GM21529 (cell line): Measurements from ENCODE around the gene CELF2.
A peak's percentile ranks its signal among the peaks of the same experiment; 100 is the strongest.

Experiments
- ATAC-seq: cut with Tn5 transposase; IDR thresholded peaks from one replicate; pipeline ENCODE4 v1.9.1; 2021; ENCODE audit not compliant: unreplicated experiment

CELF2 gene

DNA sequence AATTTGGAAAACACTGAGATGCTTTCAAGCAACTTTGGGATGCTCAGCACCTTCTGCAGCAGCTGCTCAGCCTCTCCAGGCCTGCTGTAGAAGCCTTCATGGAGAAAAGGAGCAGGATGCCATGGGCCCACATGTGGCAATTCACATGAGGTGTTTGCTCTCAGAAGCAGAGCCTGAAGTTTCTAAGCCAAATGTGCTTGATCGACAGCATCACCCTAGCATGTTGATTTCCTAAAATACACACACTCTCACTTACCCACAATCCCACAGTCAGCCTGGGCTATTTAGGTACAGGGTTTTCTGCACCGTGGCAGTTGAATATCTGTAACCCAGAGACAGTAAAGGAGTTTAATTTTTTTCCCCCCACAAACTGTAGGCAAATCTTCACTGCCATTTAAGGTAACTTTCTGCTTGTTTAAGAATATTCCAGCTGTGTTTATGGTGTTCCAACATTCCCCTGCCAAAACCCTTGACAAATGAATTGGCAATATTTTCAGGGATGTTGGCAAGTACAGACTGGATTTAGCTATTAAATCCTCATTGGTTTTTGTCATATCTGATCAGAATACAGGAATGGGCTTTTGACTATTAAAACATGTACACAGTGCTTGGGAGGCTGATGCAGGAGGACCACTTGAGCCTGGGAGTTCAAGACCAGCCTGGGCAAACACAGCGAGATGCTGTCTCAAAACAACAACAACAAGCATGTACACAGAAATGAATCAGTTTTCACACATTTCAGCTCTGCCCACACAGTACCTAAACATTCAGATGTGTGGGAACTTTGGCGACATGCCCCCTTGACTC, 244.2 kb downstream of the CELF2 start:
- no peak for ATAC-seq

DNA sequence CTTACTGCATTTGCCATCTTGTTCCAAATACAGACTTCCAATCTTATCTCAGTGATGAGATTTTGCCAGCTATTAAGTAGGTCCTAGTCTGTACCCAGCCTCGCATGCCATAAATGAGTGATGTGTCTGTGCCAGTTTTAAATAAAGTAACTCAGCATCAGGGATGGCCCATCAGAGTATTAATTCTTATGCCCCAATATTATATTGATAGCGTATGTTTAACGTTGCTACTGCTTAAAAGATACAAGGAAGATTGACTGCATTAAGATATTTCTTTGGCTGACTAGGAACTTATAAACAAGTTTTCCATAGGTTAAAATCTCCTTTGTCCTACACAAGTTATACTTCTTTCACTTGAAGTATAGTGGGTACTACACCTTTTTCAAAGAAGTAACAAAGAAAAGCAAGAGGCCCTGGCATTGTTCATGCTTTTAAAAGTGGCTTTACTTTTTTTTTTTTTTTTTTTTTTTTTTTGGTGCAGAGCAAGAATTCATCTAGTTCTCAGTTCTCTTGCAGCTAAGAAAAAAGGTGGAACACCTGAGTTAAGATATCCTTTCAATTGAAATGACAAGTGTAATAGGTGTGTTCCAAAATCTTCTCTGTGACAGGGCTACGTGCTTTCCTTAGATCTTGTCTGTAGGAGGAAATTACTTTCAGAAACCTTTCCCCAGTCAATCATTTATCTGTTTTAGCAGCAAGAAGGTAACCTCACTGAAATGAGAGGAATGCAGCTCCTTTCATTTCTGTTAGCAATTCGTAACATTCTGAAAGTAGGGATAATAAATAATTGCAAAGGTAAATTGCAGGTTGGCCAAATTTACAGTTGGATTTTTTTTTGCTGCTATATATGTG, 245.0 kb downstream of the CELF2 start:
- ATAC-seq: no peak

DNA sequence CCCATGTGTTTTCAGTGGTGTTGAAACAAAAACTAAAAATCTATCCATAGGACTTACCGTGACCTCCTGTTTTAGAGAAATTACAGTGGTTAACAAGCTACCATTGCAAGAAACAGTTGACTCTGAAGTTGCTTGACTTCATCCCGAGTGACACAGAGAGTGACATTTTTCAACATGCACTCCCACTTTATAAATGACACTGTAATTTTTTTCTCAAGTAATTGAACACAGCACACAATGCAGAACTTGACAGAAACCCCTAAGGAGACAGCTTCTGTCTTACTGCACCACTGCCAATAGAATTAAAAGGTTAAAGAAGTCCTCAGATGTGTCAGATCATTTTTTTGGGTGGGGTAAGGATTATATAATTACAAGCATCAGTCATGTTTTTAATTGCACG, 246.1 kb downstream of the CELF2 start:
- ATAC-seq: no peak

DNA sequence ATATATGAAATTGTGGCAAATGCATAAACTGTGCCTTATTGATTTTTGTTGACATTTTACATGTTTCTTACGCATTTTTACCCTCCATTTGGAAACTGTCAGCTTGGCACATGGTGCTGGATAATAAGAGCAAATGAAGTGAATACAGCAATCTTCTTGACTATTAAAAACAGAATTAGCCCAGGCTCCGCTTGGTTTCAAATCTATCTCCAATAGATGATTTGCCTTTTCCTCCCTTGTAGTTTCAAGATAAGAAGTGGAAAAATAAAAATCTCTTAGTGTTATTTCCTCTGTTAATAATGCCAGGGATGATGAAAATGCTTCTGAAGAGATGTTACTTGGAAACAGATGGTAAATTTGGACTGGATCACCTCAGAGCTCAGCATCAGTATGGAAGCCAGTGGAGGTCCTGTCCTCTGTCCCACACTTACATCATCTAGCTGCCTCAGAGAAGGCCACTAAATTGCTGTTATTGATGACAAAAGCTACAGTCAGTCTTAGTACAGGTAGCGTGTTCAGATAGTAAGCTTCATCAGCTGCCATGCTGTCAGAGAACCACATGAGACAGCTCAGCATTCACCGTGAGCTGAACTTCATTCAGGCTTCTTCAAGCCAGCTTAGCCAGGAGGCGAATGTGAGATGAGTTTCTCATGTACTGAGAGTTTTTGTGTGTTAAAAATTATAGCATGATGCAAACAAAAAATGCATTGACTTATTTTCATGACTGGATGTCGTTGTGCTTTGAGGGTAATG, 246.8 kb downstream of the CELF2 start:
- no peak for ATAC-seq

DNA sequence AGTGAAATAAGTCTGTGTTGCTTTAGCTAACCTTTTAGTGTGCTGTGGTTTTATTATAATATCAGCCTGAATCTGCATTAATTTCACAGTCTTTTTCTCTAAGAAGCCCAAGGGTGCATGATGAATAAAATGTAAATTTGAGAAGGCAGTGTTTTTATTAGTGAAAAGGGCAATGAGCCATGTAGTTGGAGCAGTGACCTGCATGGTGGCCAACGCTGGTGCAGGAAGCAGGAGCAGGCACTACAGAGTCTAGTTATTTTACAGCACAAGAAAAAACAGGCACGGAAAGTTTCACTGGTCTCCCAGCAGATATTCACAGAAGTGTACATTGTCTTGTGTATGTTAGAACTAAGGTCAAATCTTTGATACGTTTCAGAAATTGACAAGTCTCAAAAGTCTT, 247.8 kb downstream of the CELF2 start:
- no peak for ATAC-seq

DNA sequence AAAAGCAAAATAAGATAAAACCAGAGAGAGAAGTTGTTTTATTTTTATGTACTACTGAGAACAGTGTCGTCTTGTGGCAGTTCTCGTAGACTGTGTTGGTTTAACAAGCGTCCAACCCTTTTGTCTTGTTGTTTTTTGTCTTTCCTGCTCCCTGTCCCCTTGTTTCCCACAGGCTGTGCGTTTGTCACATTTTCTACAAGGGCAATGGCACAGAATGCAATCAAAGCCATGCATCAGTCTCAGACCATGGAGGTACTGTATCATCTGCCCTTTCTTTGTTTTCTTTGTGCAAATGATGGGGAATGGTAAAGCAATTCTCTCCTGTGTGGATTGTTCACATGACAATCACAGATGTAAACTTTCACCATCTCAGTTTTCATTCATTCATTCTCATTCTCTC, 248.8 kb downstream of the CELF2 start:
- ATAC-seq: no peak

- ATAC-seq: peak; percentile 74
Measured at GRCh38 chr10:11270135-11270857, 252.6 kb downstream of the CELF2 start.

- ATAC-seq: no peak
Measured at GRCh38 chr10:11270858-11271179, 253.1 kb downstream of the CELF2 start.

DNA sequence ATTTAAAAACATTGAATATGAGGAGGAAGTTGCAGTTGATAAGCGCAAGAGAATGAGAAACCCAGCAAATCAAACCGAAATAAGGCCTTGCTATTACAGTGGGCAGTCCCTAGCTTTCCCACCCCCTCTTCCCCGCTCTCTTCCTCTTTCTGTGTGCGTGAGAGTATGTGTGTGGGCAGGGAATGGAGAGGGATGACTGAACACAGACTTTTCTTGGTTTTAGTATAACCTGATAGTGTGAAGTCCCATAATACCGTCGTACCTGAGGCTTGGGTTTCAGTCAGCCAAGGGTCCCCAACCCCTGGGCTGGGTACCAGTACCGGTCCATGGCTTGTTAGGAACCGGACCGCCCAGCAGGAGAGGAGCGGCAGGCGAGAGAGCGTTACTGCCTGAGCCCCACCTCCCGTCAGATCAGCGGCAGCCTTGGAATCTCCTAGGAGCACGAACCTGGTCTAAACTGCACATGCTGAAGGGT, 255.3 kb downstream of the CELF2 start:
- peak; percentile 53 for ATAC-seq

DNA sequence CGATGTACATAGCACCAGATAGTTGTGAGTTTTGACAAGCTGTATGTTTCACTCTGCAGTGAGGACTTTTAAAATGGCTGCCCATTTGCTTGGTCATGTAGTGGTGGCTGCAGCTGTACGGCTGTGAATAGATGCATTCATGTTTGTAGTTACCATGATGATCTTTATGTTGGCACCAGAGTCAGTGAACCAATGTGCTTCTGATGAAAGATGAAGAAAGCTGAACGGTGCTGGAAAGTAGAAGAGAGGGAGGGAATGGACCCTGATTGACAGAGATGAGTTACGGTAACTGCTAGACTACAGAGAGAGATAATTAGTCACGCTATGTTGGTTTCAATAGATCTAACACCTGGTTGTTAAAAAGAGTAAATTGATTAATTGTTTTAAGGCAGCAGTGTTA, 256.8 kb downstream of the CELF2 start:
- no peak for ATAC-seq

DNA sequence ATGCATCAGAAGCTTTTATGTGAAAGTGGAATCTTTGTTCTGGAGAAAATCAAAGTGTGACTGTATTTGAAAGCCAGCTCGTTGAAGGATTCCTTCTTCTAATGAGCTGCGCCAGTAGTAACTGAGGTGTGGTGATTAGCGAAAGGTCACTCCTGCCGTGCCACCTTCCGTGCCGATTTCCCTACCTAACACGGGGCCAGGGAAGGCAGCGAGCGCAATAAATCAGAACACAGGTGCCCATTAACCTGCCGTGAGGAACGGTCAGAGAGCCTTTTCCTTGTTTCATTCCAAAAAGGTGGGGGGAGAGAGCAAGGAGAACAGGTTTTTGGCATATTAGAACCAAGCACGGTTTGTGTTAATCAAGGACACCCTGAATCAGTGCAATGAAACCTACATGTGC, 258.0 kb downstream of the CELF2 start:
- no peak for ATAC-seq

DNA sequence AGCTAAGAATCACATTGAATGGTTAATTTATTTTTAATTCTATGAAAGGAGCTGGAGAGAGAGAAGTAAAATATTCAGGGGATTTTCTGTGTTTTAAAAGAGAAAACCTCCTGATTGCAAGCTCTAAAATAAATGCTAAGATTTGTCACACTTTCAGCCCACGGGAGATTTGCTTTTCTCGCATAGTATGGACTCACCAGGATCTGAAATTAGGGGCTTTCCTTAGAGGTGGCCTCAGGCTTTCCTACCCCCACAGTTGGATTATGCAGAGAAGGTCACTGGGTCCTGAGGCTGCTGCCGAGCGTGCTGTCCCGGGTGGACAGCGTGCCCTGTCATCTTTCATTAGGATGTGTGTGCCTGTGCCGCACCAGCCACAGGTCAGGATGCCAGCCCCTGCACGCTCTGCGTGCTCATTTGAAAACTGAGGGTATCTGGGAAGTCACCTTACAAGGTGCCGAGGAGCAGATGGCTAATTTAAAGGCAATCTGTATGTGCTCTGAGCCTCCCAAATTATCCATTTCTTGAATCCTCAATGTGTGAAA, 258.8 kb downstream of the CELF2 start:
- no peak for ATAC-seq

DNA sequence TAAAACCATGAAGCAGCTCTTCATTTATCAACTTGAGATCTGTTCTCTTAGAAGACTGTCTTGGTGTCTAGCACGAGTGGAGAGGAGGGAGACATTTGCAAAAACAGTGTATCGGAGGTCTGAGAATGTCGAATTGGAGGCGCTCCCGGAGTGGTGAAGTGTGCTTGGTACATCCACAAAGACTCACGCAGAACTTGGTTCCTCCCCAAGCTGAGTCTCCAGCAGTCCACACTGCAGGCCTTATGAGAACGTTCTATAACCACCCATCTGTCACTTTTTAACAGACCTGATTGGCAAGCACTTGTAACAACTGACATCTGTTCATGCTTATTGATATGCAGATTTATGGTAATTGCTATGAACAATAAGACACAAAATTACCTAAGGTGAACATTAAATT, 261.6 kb downstream of the CELF2 start:
- no peak for ATAC-seq

GRCh38 chr10:11280187-11280932, 262.7 kb downstream of the CELF2 start:
- no peak for ATAC-seq

GRCh38 chr10:11282156-11282555, 264.5 kb downstream of the CELF2 start:
- ATAC-seq: no peak

GRCh38 chr10:11282661-11283060, 265.0 kb downstream of the CELF2 start:
- ATAC-seq: no peak

- no peak for ATAC-seq
Measured at GRCh38 chr10:11284291-11285085, 266.8 kb downstream of the CELF2 start.

- no peak for ATAC-seq
Measured at GRCh38 chr10:11285171-11285570, 267.5 kb downstream of the CELF2 start.

DNA sequence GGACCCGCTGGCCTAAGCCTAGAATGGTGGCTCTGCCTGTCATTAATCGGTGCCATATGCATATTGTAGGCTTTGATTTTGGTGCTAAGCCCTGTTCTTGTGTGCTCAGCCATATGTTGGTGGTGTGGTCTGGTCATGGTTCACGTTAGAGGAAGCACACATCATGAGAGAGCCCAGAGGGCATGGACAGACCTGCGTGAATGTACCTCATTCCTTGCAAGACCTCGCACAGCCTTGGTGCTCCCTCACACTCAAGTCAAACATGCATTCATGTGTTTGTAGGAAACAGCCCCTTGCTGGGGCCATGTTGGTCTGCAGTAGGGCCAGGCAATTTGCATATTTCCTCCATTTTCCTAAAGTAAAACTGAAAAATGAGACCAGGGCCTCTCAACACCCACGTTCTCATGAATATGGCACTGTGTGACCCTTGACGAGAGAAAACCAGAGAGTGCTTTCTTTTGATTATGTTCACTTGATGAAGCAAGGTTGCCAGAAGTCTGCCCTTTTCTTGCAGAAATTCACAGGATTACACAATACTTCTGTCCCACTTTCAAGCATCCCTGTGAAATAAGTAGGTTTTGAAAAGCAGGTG, 268.7 kb downstream of the CELF2 start:
- ATAC-seq: peak; percentile 93
